Osteoblast (primary cell): ENCODE data around the gene ZMYND19. TPM values are rescaled to one million over a fixed set of nuclear protein-coding genes. Genes with fewer than 3 reads are reported as not detected.
"Not testable (repeated sequence)": the region's sequence is repeated elsewhere in the genome, so short reads cannot be mapped to it uniquely, and the experiment has no call there.

Experiments used
- DNase-seq: peaks from one replicate; pipeline ENCODE4 v3.0.0; 2011; ENCODE audit warnings: low spot score, mixed read lengths; ENCODE audit not compliant: insufficient read length; ENCODE audit errors: missing footprints
- H2AFZ ChIP-seq: 2 replicates; pipeline ENCODE4 v1.6.0; 2011; ENCODE audit warnings: mild to moderate bottlenecking, low read length
- H3K27ac ChIP-seq: 2 replicates; pipeline ENCODE4 v1.5.1; 2011; ENCODE audit warnings: mild to moderate bottlenecking, low read depth, low read length, moderate library complexity
- H3K27me3 ChIP-seq: 2 replicates; pipeline ENCODE4 v1.6.0; 2012; ENCODE audit warnings: mild to moderate bottlenecking, control low read depth, inconsistent platforms, low read length, moderate library complexity; ENCODE audit not compliant: insufficient read depth
- H3K36me3 ChIP-seq: 2 replicates; pipeline ENCODE4 v1.5.1; 2011; ENCODE audit warnings: mild to moderate bottlenecking, low read length, control low read depth, moderate library complexity; ENCODE audit not compliant: insufficient read depth
- H3K4me1 ChIP-seq: 2 replicates; pipeline ENCODE4 v1.5.1; 2011; ENCODE audit warnings: mild to moderate bottlenecking, low read length, control low read depth, moderate library complexity; ENCODE audit not compliant: insufficient read depth
- H3K4me2 ChIP-seq: 2 replicates; pipeline ENCODE4 v1.6.0; 2011; ENCODE audit warnings: mild to moderate bottlenecking, low read length; ENCODE audit not compliant: insufficient read depth
- H3K4me3 ChIP-seq: fragments of 200-600 bp; sonication (generic); 3 replicates; pipeline ENCODE4 v1.5.1; 2012; ENCODE audit warnings: mild to moderate bottlenecking, low read length, inconsistent platforms; ENCODE audit not compliant: insufficient read depth
- H3K79me2 ChIP-seq: 2 replicates; pipeline ENCODE4 v1.6.0; 2012; ENCODE audit warnings: mild to moderate bottlenecking, low read length, control low read depth, inconsistent platforms; ENCODE audit not compliant: insufficient read depth
- H3K9me3 ChIP-seq: 2 replicates; pipeline ENCODE4 v1.5.1; 2011; ENCODE audit warnings: low read depth, low read length, control low read depth
- H4K20me1 ChIP-seq: 2 replicates; pipeline ENCODE4 v1.6.0; 2012; ENCODE audit warnings: mild to moderate bottlenecking, low read length, control low read depth; ENCODE audit not compliant: insufficient read depth
- total RNA-seq: library from RNA; depleted of rRNA; stranded (reverse); fragments of >200 nt; gene quantifications from 2 replicates; pipeline ENCODE4 v1.2.3, GENCODE V29; 2012
- TF ChIP-seq, protein P1 (sequence below): IDR thresholded peaks from 2 replicates; pipeline ENCODE4 v1.5.1; 2011; ENCODE audit warnings: mild to moderate bottlenecking, low read depth, low read length, moderate library complexity; ENCODE audit errors: extremely low read depth

The ZMYND19 gene
- total RNA-seq, 1 donor: 10.5 TPM

DNA sequence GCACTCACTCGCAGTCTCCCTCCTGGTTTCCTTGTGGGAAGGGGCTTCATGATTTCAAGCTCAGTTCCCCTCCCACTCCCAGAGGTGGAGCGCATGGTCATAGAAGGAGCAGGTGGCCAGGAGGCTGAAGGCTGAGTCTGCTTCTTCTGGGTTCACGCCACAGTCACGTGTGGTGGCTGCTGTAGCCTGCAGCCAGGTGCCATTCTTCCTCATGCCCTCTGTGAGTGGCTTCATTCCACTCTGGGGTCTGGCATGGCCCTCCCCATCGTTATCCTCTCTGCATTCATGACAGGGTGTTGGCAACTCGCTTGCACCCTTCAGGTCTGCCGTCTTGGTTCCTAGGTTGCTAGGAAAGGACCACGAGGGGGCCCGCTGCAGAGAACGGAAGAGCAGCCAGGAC is 35.1 kb downstream of the ZMYND19 start:
- peaks cover 5% of the 10 kb centered on the region for H4K20me1 ChIP-seq
- no peak overlapping the region for H3K4me2 ChIP-seq
- no peaks in the 10 kb centered on the region for H3K27me3 ChIP-seq
- TF ChIP-seq, protein P1, sequence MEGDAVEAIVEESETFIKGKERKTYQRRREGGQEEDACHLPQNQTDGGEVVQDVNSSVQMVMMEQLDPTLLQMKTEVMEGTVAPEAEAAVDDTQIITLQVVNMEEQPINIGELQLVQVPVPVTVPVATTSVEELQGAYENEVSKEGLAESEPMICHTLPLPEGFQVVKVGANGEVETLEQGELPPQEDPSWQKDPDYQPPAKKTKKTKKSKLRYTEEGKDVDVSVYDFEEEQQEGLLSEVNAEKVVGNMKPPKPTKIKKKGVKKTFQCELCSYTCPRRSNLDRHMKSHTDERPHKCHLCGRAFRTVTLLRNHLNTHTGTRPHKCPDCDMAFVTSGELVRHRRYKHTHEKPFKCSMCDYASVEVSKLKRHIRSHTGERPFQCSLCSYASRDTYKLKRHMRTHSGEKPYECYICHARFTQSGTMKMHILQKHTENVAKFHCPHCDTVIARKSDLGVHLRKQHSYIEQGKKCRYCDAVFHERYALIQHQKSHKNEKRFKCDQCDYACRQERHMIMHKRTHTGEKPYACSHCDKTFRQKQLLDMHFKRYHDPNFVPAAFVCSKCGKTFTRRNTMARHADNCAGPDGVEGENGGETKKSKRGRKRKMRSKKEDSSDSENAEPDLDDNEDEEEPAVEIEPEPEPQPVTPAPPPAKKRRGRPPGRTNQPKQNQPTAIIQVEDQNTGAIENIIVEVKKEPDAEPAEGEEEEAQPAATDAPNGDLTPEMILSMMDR: no peak
- peaks cover 16% of the 10 kb centered on the region for H3K79me2 ChIP-seq
- DNase-seq: no peak
- peaks cover 39% of the 10 kb centered on the region for H3K36me3 ChIP-seq
- no peak overlapping the region for H3K27ac ChIP-seq
- no peak overlapping the region for H3K4me3 ChIP-seq
- no peak overlapping the region for H2AFZ ChIP-seq
- peaks cover 6% of the 10 kb centered on the region for H3K4me1 ChIP-seq
- H3K9me3 ChIP-seq: no peaks in the 10 kb centered on the region

DNA sequence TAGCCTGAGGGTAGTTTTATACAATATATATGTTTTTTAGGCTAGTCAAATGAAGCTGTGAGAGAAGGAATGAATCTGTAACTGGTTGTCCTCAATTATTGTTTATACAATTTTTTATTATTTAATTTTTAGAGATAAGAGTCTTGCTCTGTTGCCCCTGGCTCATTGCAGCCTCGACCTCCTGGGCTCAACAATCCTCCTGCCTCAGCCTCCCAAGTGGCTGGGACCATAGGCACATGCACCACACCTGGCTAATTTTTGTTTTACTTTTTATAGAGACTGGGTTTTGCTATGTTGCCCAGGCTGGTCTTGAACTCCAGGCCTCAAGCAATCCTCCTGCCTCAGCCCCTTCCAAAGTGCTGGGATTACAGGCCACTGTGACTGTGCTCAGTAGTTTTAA is 36.0 kb downstream of the ZMYND19 start:
- H3K9me3 ChIP-seq: no peaks in the 10 kb centered on the region
- H3K27me3 ChIP-seq: no peaks in the 10 kb centered on the region
- H4K20me1 ChIP-seq: peaks cover 5% of the 10 kb centered on the region
- H3K27ac ChIP-seq: no peak overlapping the region
- H3K79me2 ChIP-seq: peaks cover 14% of the 10 kb centered on the region
- H3K36me3 ChIP-seq: peaks cover 35% of the 10 kb centered on the region
- H3K4me2 ChIP-seq: no peak overlapping the region
- no peak overlapping the region for H2AFZ ChIP-seq
- H3K4me3 ChIP-seq: no peak overlapping the region
- TF ChIP-seq, protein P1: no peak
- peaks cover 6% of the 10 kb centered on the region for H3K4me1 ChIP-seq
- DNase-seq: no peak

DNA sequence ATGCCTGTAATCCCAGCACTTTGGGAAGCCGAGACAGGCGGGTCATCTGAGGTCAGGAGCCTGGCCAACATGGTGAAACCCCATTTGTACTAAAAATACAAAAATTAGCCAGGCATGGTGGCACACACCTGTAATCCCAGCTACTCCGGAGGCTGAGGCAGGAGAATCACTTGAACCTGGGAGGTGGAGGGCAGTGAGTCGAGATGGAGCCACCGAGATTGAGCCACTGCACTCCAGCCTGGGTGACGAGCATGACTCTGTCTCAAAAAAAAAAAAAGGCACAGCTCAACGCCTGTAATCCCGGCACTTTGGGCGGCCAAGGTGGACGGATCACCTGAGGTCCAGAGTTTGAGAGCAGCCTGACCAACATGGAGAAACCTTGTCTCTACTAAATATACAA is 36.7 kb downstream of the ZMYND19 start:
- peaks cover 35% of the 10 kb centered on the region for H3K36me3 ChIP-seq
- H4K20me1 ChIP-seq, H2AFZ ChIP-seq, H3K4me2 ChIP-seq, H3K4me1 ChIP-seq, H3K4me3 ChIP-seq, DNase-seq, H3K27ac ChIP-seq, H3K27me3 ChIP-seq, H3K9me3 ChIP-seq: not testable (repeated sequence)
- H3K79me2 ChIP-seq: peaks cover 14% of the 10 kb centered on the region

DNA sequence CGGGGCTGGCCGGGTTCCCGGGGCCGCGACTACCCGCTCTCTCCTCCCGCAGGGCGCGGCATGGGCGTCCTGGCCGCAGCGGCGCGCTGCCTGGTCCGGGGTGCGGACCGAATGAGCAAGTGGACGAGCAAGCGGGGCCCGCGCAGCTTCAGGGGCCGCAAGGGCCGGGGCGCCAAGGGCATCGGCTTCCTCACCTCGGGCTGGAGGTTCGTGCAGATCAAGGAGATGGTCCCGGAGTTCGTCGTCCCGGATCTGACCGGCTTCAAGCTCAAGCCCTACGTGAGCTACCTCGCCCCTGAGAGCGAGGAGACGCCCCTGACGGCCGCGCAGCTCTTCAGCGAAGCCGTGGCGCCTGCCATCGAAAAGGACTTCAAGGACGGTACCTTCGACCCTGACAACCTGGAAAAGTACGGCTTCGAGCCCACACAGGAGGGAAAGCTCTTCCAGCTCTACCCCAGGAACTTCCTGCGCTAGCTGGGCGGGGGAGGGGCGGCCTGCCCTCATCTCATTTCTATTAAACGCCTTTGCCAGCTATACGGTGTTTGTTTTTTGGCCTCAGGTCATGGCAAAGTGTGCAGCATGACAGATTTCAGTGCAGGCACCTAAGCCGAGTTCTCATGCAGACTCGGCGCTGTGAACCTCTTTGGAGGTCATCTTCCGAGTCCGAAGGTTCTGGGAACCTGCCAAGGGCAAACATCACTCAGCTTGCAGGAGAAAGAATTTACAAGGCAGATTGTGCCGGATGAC is 38.1 kb downstream of the ZMYND19 start:
- peaks cover 6% of the 10 kb centered on the region for H3K4me1 ChIP-seq
- no peaks in the 10 kb centered on the region for H3K27me3 ChIP-seq
- no peaks in the 10 kb centered on the region for H3K9me3 ChIP-seq
- peak overlapping the region; percentile 86 for H3K4me2 ChIP-seq
- H4K20me1 ChIP-seq: peaks cover 5% of the 10 kb centered on the region
- H3K4me3 ChIP-seq: peak overlapping the region; percentile 92
- peaks cover 29% of the 10 kb centered on the region for H3K36me3 ChIP-seq
- TF ChIP-seq, protein P1: no peak
- peak; percentile 98 for DNase-seq
- H3K79me2 ChIP-seq: peaks cover 14% of the 10 kb centered on the region
- peak overlapping the region; percentile 78 for H2AFZ ChIP-seq
- H3K27ac ChIP-seq: peak overlapping the region; percentile 66
